Brain microvascular endothelial cell (primary cell): ENCODE measurements around the gene RGS1.

Source experiments
- DNase-seq: peaks from one replicate; pipeline ENCODE4 v3.0.0-alpha.2; 2020
- H3K27ac ChIP-seq: fragments of 250-450 bp; sonication (Bioruptor Pico); 2 replicates; pipeline ENCODE4 v1.5.1; 2020; ENCODE audit warnings: mild to moderate bottlenecking, moderate library complexity
- H3K27me3 ChIP-seq: fragments of 250-450 bp; sonication (Bioruptor Pico); replicated peaks from 2 replicates; pipeline ENCODE4 v1.5.1; 2020; ENCODE audit warnings: mild to moderate bottlenecking
- H3K36me3 ChIP-seq: fragments of 250-450 bp; sonication (Bioruptor Pico); replicated peaks from 2 replicates; pipeline ENCODE4 v1.5.1; 2020; ENCODE audit warnings: mild to moderate bottlenecking
- H3K4me3 ChIP-seq: 2 replicates; pipeline ENCODE4 v1.5.1; 2011; ENCODE audit warnings: low read depth, mild to moderate bottlenecking, control low read depth, low read length, moderate library complexity
- in situ Hi-C: cut with HindIII; loops from 2 replicates; pipeline ENCODE4 v1.10.0; 2017; ENCODE audit warnings: low sequenced_read_pairs, low pct_ligation_motif_present
- TF ChIP-seq, protein P1 (sequence below): IDR thresholded peaks from 2 replicates; pipeline ENCODE4 v1.5.1; 2011; ENCODE audit warnings: low read depth, mild to moderate bottlenecking, moderate library complexity, low read length, control low read depth, inconsistent platforms; ENCODE audit errors: missing control alignments

RGS1 gene

DNA sequence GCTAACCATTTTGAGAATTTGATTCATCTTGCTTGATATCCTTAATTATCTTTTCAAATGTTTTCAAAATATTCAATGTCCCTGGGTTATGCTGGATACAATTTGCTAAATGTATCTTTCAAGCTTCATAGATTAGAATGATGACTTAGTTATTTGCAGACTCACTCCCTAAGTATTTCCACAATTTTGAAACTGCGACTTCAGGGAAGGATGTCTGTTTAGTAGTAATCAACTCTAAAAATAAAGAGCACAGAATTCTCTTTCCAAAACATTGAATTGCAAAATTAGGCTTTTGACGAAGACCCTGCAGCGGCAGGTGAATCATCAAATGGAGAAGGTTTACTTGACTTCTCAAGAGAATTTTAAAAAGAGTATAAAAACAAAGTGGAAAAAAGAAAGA is 14.2 kb downstream of the RGS1 start:
- no peak for DNase-seq
- in situ Hi-C loops: no loop called here

DNA sequence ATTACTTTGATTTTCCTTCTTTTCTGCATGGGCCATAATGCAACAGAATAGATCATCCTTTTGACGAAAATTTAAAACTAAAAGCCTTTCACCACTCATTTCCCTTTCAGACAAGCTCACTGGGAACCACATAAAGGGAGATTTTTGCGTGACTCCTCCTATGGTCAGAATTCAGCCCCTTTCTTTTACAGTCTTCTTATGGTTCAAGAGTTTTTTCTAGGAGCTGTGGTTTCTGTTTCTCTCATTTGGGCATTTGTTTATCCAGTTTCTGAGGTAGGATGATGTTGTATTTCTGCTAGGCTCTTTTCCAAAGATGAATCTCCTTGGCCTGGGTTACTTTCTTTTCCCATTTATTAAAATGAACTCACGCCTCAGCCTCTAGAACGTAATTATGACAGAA is 16.9 kb downstream of the RGS1 start:
- in situ Hi-C loops: no loop called here
- no peaks in the 10 kb centered on the region for H3K27me3 ChIP-seq
- no peak for DNase-seq

More for the DNA sequence above, 14.2 kb downstream of the RGS1 start:
- no peaks in the 10 kb centered on the region for H3K36me3 ChIP-seq
- no peaks in the 10 kb centered on the region for H3K27me3 ChIP-seq
- H3K4me3 ChIP-seq: no peak overlapping the region
- TF ChIP-seq, protein P1, sequence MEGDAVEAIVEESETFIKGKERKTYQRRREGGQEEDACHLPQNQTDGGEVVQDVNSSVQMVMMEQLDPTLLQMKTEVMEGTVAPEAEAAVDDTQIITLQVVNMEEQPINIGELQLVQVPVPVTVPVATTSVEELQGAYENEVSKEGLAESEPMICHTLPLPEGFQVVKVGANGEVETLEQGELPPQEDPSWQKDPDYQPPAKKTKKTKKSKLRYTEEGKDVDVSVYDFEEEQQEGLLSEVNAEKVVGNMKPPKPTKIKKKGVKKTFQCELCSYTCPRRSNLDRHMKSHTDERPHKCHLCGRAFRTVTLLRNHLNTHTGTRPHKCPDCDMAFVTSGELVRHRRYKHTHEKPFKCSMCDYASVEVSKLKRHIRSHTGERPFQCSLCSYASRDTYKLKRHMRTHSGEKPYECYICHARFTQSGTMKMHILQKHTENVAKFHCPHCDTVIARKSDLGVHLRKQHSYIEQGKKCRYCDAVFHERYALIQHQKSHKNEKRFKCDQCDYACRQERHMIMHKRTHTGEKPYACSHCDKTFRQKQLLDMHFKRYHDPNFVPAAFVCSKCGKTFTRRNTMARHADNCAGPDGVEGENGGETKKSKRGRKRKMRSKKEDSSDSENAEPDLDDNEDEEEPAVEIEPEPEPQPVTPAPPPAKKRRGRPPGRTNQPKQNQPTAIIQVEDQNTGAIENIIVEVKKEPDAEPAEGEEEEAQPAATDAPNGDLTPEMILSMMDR: no peak
- H3K27ac ChIP-seq: no peak overlapping the region

DNA sequence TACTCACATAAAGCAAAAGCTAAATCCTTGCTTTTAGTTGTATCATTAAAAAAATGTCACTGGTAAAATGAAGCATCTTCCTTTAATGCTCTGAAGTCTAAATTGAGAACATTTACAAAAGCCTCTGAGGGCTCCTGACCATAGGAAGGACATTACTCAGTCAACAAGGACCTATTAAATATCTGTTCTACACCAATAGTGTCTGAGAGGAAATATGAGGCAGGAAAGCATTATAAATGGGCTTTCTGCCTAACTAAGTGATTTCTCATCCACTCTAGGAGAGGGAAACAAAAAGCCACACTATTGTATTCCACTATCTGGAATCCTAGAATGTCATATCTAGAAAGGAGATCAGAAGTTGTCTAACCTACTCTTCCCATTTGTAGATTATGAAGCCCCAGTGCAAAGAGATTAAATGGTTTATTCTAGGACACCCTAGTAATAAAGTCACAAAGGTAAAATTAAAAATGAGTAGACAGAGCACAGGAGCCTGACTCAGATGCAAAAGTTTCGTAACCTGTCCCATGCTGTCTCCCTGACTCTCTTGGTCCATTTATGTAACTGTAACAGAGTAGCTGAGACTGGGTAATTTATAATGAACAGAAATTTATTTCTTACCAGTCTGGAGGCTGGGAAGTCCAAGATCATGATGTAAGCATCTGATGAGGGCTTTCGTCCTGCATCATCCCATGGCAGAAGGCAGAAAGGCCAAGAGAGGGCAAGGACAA is 17.6 kb downstream of the RGS1 start:
- H3K27ac ChIP-seq: no peak overlapping the region
- H3K27me3 ChIP-seq: no peaks in the 10 kb centered on the region
- H3K36me3 ChIP-seq: no peaks in the 10 kb centered on the region
- in situ Hi-C loops: no loop called here
- H3K4me3 ChIP-seq: no peak overlapping the region
- no peak for DNase-seq
- TF ChIP-seq, protein P1: no peak

More for the DNA sequence above, 16.9 kb downstream of the RGS1 start:
- H3K4me3 ChIP-seq: no peak overlapping the region
- no peaks in the 10 kb centered on the region for H3K36me3 ChIP-seq
- TF ChIP-seq, protein P1: no peak
- H3K27ac ChIP-seq: no peak overlapping the region

GRCh38 chr1:192595299-192595698 is 19.7 kb downstream of the RGS1 start:
- TF ChIP-seq, protein P1: no peak
- Histone ChIP-seq H3K27ac (no peak overlapping the region), H3K36me3 (no peaks in the 10 kb centered on the region), H3K27me3 (no peaks in the 10 kb centered on the region), H3K4me3 (no peak overlapping the region)
- in situ Hi-C loops: no loop called here
- no peak for DNase-seq

- Histone ChIP-seq H3K27me3 (no peaks in the 10 kb centered on the region), H3K27ac (no peak overlapping the region), H3K36me3 (no peaks in the 10 kb centered on the region), H3K4me3 (no peak overlapping the region)
- in situ Hi-C loops: no loop called here
- no peak for DNase-seq
- TF ChIP-seq, protein P1: no peak
These were observed 23.0 kb downstream of the RGS1 start for GRCh38 chr1:192598589-192598988.

GRCh38 chr1:192600275-192600674 is 24.7 kb downstream of the RGS1 start:
- in situ Hi-C loops: no loop called here
- no peaks in the 10 kb centered on the region for H3K36me3 ChIP-seq
- no peaks in the 10 kb centered on the region for H3K27me3 ChIP-seq
- no peak for DNase-seq
- TF ChIP-seq, protein P1: no peak
- H3K27ac ChIP-seq: no peak overlapping the region
- no peak overlapping the region for H3K4me3 ChIP-seq
